HG02852 (cell line): ENCODE measurements around the gene FBLN5.
A peak's percentile ranks its signal among the peaks of the same experiment; 100 is the strongest.

Source experiments
- ATAC-seq: cut with Tn5 transposase; IDR thresholded peaks from one replicate; pipeline ENCODE4 v1.9.1; 2021; ENCODE audit warnings: mild to moderate bottlenecking, moderate library complexity; ENCODE audit not compliant: unreplicated experiment

The FBLN5 gene

DNA sequence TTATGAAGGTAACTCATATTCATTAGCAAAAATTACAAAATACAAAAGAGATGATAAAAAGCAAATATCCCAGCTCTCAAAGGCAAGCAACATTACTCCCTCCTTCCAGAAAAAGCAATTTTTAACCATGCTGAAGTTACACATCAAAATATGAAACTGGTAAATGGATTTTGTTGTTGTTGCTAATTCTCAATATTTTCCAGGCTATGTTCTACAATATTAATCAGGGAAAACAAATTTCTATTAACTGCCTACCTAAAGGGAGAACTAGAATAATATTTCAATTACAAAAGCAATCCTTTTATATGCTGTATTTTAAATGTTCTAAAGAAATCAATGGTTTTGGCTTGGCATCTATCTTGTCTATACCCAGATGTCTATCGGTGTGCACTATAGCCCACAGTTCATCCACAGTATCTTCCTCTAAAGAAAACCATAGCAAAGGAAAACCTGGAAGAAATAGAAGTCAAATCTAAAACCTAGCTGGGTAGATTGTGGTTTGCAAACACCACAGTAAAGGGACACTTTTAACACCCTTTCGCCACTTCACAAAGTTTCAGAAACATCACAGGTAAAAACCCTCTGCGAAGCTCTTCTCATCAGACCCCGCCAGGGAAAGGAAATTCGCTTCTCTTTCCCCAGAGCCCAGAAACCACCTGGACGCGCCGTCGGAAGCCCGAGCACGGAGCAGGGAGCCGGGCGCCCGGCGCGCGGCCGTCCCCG, 112.1 kb downstream of the FBLN5 start:
- ATAC-seq = peak; percentile 7

DNA sequence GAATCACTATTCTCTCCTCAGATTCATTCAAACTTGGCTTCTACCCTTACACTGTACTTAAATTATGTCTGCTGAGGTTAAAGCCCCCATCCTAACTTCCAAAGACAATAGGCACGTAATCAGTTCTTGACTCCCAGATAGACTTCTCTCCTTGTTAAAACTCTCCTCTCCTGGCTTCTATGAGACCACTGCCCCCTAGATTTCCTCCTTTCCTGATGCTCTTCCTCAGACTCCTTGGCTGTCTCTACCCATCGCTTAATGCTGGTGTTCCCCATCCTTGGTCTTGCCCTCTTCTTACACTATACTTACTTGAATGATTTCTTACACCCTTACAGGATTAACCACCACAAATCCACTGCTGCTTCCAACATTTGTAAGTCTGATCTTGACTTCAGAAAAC, 112.9 kb downstream of the FBLN5 start:
- ATAC-seq = no peak

DNA sequence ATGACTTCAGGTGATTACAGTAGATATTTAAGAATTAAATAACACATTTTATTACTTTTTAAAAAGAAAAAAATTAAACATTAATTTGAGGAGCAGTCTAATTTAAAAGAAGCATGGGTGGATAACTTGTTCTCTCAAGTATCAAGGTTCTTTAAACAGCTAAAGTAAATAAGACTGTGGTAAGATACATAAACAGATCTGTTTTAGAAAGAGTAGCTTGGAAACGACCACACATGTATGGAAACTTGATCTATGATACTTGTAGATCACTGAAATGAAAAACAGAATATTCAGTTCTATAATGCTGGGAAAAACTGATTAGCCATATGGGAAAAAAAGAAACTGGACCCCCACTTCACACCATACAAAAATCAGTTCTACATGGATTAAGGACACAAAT, 116.2 kb downstream of the FBLN5 start:
- ATAC-seq = no peak

DNA sequence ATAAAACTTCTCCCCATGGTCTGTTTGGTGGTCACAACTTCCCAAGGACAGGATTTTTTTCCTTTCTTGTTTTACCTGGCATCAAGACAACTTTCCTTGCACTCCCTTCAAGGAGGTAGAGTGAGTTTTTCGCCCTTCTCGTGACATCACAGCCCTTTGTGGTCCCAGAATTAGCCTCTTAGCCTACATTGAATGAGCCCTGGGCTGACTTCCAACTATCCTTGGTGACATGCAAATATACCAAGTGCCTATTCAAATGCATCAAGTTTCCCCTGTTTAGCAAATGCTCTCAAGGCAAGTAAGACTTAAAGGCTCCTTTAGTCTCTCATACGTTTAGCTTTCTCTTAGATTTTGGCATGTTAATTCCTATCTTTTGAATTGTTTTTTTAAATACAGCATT, 116.7 kb downstream of the FBLN5 start:
- ATAC-seq = peak; percentile 88

DNA sequence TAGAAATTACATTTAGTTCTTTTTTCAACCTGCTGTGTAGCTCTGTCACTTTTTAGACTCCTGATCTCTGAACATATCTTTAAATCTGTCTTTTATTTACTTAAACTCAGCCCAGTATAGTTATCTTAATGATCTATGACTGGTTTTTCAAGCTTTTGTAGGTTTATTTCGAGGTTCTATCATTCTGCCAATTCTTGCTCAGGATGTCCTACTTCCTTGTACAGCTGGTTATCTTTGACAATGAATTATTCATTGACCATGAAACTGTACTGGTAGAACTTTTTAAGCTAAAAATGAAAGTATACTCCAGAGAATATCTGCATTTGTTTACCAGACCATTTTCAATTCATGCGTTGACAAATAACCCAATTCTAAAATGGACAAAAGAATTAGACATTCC, 118.0 kb downstream of the FBLN5 start:
- no peak for ATAC-seq

DNA sequence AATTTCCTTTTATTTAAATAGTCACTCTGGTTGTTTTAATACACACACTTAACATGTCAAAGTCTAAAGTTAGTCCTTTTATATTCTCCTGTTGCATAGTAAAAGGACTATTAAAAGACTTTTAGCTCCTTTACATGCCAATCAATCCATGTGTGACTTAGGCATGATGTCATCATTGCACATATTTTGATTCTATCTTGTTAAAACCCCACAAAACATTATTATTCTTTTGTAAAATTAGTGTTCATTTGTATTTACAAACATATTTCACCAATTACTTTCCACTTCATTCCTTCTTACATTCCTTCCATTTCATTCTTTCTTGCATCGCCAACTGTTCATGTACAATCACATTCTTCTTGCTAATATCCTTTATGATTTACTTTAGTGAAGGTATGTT, 119.7 kb downstream of the FBLN5 start:
- no peak for ATAC-seq
